ENCODE measurements around the gene STAT3. TPM values are rescaled to one million over a fixed set of nuclear protein-coding genes. Genes with fewer than 3 reads are reported as not detected.
A peak's percentile ranks its signal among the peaks of the same experiment; 100 is the strongest.

Gene STAT3
- total RNA-seq, 2 experiments from 2014 or later: 276 to 286 TPM

- intact Hi-C loops (cut with micrococcal nuclease): loop anchor here (2.0 kb wide), 1 partner anchor 21 kb away; no protein-coding TSS in a partner anchor
- peak overlapping the region; percentile 80 for H3K4me3 Mint-ChIP-seq
These were observed 98.5 kb downstream of the STAT3 start for GRCh38 chr17:42289611-42290181.

GRCh38 chr17:42288803-42289610, 99.2 kb downstream of the STAT3 start:
- H3K4me1 Mint-ChIP-seq (ENCODE audit: low read depth): peaks cover 50% of the 10 kb centered on the region
- H3K4me3 Mint-ChIP-seq: peak overlapping the region; percentile 80
- POLR2A ChIA-PET: interaction anchor here (0.7 to 10.6 kb wide), 20 partner anchors 10 to 123 kb away, joined by 3 to 136 read pairs (median 4); partner anchors contain the start of genes GHDC, KCNH4, STAT3 and STAT5B
- intact Hi-C loops (cut with micrococcal nuclease): loop anchor here (2.0 kb wide), 1 partner anchor 22 kb away; no protein-coding TSS in a partner anchor
- no peaks in the 10 kb centered on the region for H3K9me3 Mint-ChIP-seq
- CTCF ChIA-PET: interaction anchor here (0.7 to 3.2 kb wide), 11 partner anchors 9 to 117 kb away, joined by 3 to 32 read pairs (median 4); no protein-coding TSS in a partner anchor
- no peaks in the 10 kb centered on the region for H3K27me3 Mint-ChIP-seq
- peak; percentile 32 for ATAC-seq
- peak; percentile 72 for DNase-seq
- H3K27ac Mint-ChIP-seq: peak overlapping the region; percentile 92
- peaks cover 51% of the 10 kb centered on the region for H3K36me3 Mint-ChIP-seq (ENCODE audit: low read depth)
- TF ChIP-seq CTCF (IDR thresholded peaks at IDR 0.05): no peak

More at GRCh38 chr17:42289611-42290181, 98.5 kb downstream of the STAT3 start:
- Mint-ChIP-seq H3K36me3 (ENCODE audit: low read depth) (peaks cover 55% of the 10 kb centered on the region), H3K27ac (peak overlapping the region; percentile 92), H3K9me3 (no peaks in the 10 kb centered on the region), H3K4me1 (ENCODE audit: low read depth) (peaks cover 50% of the 10 kb centered on the region), H3K27me3 (no peaks in the 10 kb centered on the region)
- ChIA-PET POLR2A (interaction anchor here (0.7 to 10.6 kb wide), 15 partner anchors 9 to 124 kb away, joined by 3 to 136 read pairs (median 6); partner anchors contain the start of genes KCNH4, STAT3 and STAT5B), CTCF (interaction anchor here (0.7 to 3.2 kb wide), 11 partner anchors 10 to 116 kb away, joined by 3 to 32 read pairs (median 4); no protein-coding TSS in a partner anchor)
- DNase-seq (peak; percentile 82), ATAC-seq (peak; percentile 9)
- no peak for TF ChIP-seq CTCF (IDR thresholded peaks at IDR 0.05)

GRCh38 chr17:42287977-42288802, 100.1 kb downstream of the STAT3 start, which contains the start of gene STAT5A:
Gene STAT5A (plus strand): TSS chr17:42288498. CDS start chr17:42289412, 914 bp downstream.
- Mint-ChIP-seq H3K4me3 (peak within 1 kb of the TSS; percentile 84), H3K4me1 (ENCODE audit: low read depth) (peaks cover 53% of the 10 kb centered on the region), H3K9me3 (no peaks in the 10 kb centered on the region), H3K36me3 (ENCODE audit: low read depth) (peaks cover 49% of the 10 kb centered on the region), H3K27me3 (no peaks in the 10 kb centered on the region), H3K27ac (peak within 1 kb of the TSS; percentile 94)
- intact Hi-C loops (cut with micrococcal nuclease): loop anchor here (2.0 kb wide), 1 partner anchor 23 kb away; no protein-coding TSS in a partner anchor
- TF ChIP-seq CTCF (IDR thresholded peaks at IDR 0.05): no peak
- DNase-seq: peak; percentile 90
- ChIA-PET CTCF (interaction anchor here (0.8 to 3.2 kb wide), 10 partner anchors 11 to 118 kb away, joined by 3 to 32 read pairs (median 4); partner anchors contain the start of gene STAT5B), POLR2A (interaction anchor here (0.6 to 10.6 kb wide), 19 partner anchors 9 to 389 kb away, joined by 3 to 136 read pairs (median 4); partner anchors contain the start of genes GHDC, STAT3 and STAT5B)
- peak; percentile 76 for ATAC-seq

GRCh38 chr17:42287305-42287976, 100.8 kb downstream of the STAT3 start:
- intact Hi-C loops (cut with micrococcal nuclease): no loop called here
- DNase-seq: peak; percentile 77
- peak overlapping the region; percentile 94 for H3K27ac Mint-ChIP-seq
- H3K36me3 Mint-ChIP-seq (ENCODE audit: low read depth): peaks cover 48% of the 10 kb centered on the region
- CTCF ChIA-PET: interaction anchor here (0.8 to 3.2 kb wide), 8 partner anchors 10 to 115 kb away, joined by 3 to 32 read pairs (median 4); partner anchors contain the start of gene STAT5B
- ATAC-seq: peak; percentile 40
- no peaks in the 10 kb centered on the region for H3K9me3 Mint-ChIP-seq
- H3K4me1 Mint-ChIP-seq (ENCODE audit: low read depth): peaks cover 58% of the 10 kb centered on the region
- POLR2A ChIA-PET: interaction anchor here (0.6 to 10.6 kb wide), 12 partner anchors 8 to 390 kb away, joined by 3 to 136 read pairs (median 4); partner anchors contain the start of genes GHDC, STAT3 and STAT5B
- H3K27me3 Mint-ChIP-seq: no peaks in the 10 kb centered on the region
- TF ChIP-seq CTCF (IDR thresholded peaks at IDR 0.05): no peak
- peak overlapping the region; percentile 84 for H3K4me3 Mint-ChIP-seq

Measured in activated CD8-positive, alpha-beta T cell treated with anti-CD3 and anti-CD28 coated beads for 36 hours (primary cell).